ENCODE measurements around the gene MYRFL.

Gene MYRFL

DNA sequence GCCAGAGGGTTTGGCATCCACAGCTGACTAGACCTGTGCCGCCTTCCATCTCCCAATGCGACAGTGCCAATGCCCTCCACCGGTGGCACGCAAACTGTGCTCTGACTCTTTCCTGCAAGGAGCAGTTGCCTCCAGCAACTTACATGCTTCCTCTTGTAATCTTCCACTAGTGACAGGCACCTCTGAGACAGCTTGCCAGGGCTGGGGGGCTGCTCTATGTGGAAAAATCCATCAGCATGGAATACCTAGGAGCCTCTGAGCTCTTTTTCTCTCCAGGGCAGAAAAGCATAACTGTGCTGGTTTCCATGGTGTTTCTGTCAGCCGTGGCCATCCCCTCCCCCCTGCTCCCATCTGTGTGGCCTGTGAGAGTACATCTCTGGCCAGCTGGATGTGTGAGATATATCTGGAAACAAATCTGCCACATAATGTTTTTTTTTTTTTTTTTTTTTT, 110.6 kb downstream of the MYRFL start:
- DNase-seq, result no peak

- DNase-seq, result no peak
Measured at GRCh38 chr12:69936214-69936731, 111.2 kb downstream of the MYRFL start.

DNA sequence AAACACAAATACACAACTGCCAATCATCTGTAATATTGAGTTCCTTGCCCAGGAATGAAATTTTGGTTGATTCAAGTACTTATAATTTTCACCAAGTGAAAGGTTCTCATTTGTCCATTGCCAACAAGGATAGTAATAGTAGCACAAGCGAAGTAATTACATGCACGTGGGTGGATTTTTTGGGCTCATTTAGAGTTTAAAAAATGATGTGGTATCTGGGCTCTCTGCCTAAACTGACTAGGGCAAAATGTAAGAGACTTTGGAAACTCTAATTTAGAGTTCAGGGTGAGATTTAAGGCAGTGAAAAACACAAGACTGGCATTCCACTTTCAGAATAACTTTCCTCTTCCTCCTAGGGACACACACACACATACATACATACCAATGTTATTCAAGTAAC, 111.7 kb downstream of the MYRFL start:
- no peak for DNase-seq

DNA sequence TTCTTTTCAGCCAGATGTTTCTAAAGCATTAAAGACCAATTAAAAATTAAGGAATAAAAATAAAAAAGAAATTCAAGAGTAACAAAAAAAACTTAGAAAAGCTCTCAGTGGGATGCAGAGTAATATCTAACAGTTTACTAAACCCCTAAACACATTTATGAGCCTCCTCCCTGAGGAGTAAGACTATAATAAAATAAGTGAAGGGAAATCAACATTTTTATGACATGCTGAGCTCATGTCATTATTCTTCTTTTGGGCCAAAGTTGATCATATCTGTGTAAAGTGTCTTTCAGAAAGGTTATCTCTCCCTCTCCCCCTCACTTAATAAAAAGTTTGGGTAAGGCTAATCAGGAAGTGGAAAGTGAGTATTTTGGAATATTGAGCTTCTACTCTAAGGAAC, 122.1 kb downstream of the MYRFL start:
- DNase-seq, result no peak

DNA sequence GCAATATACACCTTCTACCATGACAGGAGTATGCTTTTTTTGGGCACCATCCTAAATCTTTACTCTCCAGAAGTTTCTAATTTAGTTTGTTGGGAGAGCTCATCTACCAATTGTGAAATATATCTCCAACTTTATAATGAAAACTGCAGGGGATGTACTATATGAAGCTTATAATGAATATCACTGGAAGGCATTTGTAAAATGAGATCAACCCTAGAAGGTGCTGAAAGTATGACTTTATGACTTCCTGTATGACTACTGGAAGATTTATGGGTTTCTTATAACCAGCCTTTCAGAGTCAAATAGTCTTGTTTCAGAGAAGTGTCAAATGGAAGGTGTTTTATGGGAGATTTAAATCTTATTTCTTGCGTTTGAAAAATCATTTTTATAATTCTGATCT, 122.9 kb downstream of the MYRFL start:
- DNase-seq, result no peak

DNA sequence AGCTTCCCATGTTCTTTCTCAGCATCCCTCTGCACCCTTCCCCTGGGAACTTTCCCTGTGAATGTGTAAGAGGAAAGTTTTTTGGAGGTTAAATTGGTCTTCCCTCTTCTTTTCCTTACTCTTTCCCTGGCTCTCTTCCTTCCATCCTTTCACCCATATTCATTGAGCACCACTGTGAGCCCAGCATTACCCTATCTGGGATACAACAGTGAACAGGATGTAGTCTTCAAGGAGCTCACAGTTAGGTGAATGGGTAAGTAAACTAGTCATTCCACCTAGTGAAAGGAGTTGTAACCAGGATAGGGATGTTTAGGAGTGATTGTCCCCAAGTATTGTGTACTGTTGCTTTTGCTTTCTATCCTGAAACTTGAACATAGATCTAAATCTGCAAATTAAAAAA, 123.8 kb downstream of the MYRFL start:
- no peak for DNase-seq

DNA sequence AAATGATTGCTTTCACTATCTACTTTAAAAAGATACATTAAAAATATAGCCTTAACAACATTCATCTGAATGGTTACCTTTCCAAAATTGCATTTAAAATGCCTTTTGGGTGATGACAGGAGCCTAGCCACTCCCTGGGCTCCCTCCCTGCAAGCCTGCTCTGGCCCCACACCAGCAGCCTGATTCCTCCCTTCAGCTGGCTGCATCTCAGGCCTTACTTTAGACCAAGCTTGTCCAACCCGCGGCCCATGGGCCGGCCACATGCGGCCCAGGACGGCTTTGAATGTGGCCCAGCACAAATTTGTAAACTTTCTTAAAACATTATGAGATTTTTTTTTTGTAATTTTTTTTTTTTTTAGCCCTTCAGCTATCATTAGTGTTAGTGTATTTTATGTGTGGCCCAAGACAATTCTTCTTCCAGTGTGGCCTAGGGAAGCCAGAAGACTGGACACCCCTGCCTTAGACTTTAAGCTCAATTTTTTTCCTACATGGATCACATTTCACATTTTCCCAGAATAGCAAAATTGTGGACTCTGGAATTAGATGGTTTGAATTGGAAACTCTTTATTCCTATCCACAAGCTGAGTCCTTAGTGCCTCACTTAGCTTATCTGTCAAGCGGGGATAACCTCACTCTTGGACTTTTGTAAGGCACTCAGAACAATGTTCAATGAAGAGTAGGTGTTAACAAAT, 124.4 kb downstream of the MYRFL start:
- no peak for DNase-seq

DNA sequence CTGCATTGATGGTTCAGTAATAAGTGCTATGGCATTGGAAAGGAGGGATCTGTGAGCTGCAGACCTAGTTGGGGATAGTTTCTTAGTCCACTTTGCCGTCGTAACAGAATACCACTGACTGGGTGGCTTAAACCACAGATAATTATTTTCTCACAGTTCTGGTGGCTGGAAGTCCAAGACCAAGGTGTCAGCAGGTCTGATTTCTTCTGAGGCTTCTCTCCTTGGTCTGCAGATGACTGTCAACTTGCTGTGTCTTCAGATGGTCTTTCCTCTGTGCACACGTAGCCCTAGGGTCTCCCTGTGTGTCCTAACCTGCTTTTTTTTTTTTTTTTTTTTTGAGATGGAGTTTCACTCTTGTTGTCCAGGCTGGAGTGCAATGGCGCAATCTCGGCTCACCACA, 126.1 kb downstream of the MYRFL start:
- no peak for DNase-seq

GRCh38 chr12:69952890-69953289, 127.9 kb downstream of the MYRFL start:
- no peak for DNase-seq

DNA sequence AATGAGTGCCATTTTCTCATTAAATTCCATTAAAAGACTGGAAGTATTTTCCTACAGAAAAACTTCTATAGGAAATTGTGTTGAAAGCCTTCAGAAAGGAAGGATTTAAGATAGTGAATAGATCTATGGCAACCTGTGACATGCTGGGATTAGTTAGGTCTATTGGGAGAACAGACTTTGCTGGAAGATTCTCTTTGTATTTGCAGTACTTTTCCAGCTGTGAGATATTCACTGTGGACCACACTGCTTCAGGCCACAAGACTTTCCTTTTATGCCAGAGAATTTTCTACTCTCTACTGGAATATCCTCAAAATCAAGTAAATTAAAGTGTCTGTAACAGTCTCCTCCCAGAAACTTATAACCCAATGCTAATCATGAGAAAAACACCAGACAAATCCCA, 136.2 kb downstream of the MYRFL start:
- no peak for DNase-seq

DNA sequence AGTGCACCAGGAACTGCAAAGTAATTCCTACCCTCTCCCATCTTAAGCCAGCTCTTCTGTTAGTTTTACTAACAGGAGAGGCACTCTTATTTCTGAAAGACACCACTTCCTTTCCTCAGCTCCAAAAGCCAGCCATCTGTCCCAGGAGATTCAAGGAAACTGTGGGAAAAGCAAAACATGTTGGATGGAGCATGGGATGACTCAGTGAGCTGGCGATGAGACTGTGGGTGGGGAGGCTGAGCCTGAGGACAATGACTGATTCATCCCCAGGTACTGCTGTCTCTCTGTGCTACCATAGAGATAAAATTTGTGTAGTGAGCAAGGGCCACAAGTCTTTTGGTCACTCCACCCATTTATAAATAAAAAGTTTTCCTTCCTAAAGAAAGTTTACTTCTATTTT, 141.4 kb downstream of the MYRFL start:
- no peak for DNase-seq

GRCh38 chr12:69966839-69967238, 141.8 kb downstream of the MYRFL start:
- no peak for DNase-seq

DNA sequence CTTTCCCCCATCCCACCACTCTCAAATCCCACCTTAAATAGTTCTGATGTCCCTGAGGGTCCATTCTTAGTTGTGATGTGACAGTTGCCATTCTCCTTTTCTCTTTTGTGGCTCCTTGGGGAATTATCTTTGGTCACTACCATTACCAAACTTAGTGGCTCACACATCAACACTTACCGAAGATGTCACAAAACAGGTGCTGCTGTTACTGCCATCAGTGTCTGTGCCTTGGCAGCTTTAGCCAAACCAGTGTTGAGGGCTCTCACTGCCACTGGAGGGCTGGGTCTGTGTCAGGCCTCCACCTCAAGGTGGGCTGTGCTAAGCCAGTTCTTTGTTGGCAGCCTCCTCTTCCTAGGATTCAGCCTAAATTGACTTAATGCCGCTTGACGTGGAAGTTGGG, 144.0 kb downstream of the MYRFL start:
- no peak for DNase-seq

- no peak for DNase-seq
Measured at GRCh38 chr12:69972136-69972535, 147.1 kb downstream of the MYRFL start.

GRCh38 chr12:69978020-69978419, 153.0 kb downstream of the MYRFL start:
- DNase-seq, result no peak

GRCh38 chr12:69981881-69982475, 157.0 kb downstream of the MYRFL start:
- no peak for DNase-seq

- DNase-seq, result no peak
Measured at GRCh38 chr12:69984241-69984640, 159.2 kb downstream of the MYRFL start.

DNA sequence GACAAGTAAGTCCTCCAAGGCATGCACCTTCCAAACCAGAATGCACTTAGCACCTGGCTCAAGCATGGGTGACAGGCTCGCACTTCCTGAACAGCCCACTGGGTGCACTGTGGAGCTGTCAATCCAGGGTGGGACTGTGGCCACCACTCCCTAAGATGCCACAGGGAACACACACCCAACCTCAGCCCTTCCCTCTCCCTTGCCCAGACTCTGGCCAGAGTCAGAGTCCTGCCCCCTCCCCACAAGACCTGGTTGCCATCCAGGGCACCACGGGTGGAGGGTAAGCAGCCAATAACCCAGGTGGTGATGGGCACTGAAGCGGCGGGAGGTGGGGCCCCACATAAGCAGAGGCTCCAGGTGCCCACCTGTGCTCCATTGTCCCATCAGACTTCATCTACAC, 160.6 kb downstream of the MYRFL start:
- peak; percentile 25 for DNase-seq

- DNase-seq, result no peak
Measured at GRCh38 chr12:69986114-69986513, 161.1 kb downstream of the MYRFL start.

DNA sequence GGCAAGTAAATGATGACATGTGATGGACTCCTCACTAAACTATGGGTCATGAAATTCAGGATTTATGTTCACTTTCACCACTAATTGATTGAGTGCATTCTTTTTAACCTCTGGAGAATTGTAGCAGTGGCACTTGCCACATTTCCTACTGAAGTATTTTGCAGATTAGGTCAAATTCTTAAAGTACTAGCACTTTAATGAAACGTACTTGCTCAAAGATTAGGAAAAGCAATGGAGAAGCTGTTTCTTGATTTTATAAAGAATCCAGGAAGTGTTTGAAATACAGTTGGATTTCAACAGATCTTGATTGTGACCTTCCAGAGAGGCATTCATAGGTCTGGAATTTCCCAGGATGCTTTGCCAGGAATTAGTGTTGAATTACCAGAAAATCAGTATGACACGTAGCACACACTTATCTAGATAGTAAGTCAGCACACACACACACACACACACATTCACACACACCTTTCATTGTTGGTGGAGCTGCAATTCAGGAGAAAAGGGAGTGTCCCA, 162.6 kb downstream of the MYRFL start:
- DNase-seq, result no peak

- no peak for DNase-seq
Measured at GRCh38 chr12:69988481-69989321, 163.7 kb downstream of the MYRFL start.

DNA sequence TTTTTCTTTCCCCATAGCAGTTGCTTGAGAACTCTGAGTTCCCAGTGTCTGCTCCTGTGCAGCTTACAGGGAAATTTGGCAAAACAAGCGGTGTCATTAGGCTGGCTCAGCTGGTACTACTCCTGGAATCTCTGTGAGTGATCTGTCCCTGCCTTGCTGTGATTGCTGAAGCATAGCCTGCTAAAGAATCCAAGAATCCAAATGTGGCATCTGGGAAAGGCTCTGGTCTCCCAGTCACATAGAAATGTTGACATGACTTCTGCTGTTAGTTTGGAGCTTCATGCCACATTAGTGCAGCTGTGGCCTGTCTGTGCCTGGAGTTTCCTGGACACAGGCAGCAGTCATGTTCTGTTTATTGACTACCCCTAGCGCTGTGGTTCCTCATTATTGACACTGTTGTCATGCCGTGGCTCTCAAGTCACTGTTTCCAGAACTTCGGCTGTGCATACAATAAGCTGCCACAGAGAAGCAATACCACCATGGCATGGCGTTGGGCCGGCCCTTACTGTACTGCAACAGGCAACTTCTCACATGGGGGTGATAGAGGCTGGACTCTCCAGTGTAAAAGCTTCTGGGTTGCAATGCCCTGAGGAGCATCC, 166.8 kb downstream of the MYRFL start:
- DNase-seq, result no peak

DNA sequence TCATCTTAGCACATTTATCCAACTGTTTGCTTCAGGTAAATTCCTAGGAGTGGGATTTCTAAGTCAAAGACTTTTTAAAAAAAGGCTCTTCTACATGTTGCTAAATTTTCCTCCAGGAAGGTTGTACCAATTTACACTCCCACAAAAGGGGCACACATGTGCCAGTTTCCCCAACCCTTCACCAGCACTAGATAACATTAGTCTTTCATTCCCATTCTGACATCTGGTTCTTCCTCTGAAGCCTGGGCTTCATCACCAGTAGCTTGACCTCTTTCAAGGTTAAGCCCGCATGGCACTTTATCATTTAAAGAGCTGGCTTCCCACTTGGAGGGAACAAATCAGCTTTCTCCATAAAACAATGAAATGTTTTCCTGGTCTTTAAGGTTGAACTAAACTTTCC, 168.4 kb downstream of the MYRFL start:
- no peak for DNase-seq
